PC-3 (cell line): ENCODE data around the gene RNF182. TPM values are rescaled to one million over a fixed set of nuclear protein-coding genes. Genes with fewer than 3 reads are reported as not detected.
"Not testable (repeated sequence)": the region's sequence is repeated elsewhere in the genome, so short reads cannot be mapped to it uniquely, and the experiment has no call there.

Experiments used
- ATAC-seq: fragments of 200-7000 bp; cut with Tn5 transposase; 2 replicates; pipeline ENCODE4 v1.9.1; 2020; ENCODE audit warnings: mild to moderate bottlenecking, moderate library complexity
- BruUV-seq: library from RNA; stranded (reverse); fragments of 400-500 nt; replicated peaks from 2 replicates; lab custom pipeline; 2021; lab: Mats Ljungman, UMichigan
- CTCF ChIA-PET: fragments of 300-600 bp; sonication (Branson Sonifier 250); formaldehyde crosslinking; loops from one replicate; lab custom pipeline; 2022; ENCODE audit warnings: antibody characterized with exemption; lab: Charles Lee
- POLR2A ChIA-PET: fragments of 300-600 bp; sonication (Branson Sonifier 250); formaldehyde crosslinking; loops from one replicate; lab custom pipeline; 2022; ENCODE audit warnings: antibody characterized with exemption; ENCODE audit not compliant: unreplicated experiment; lab: Charles Lee
- DNase-seq: peaks from one replicate; pipeline ENCODE4 v3.0.0-alpha.2; 2015
- H2AFZ ChIP-seq: fragments of 300-600 bp; sonication (generic); 2 replicates; pipeline ENCODE4 v1.6.0; 2016; ENCODE audit warnings: antibody characterized with exemption, low read length
- H3F3A ChIP-seq: fragments of 300-600 bp; sonication (generic); one replicate; pipeline ENCODE4 v1.6.0; 2017; ENCODE audit warnings: antibody characterized with exemption, low read length, control low read depth, mild to moderate bottlenecking; ENCODE audit not compliant: unreplicated experiment
- H3K27ac ChIP-seq: fragments of 300-600 bp; sonication (generic); 2 replicates; pipeline ENCODE4 v1.5.1; 2016; ENCODE audit warnings: mild to moderate bottlenecking, low read length
- H3K27me3 ChIP-seq: fragments of 300-600 bp; sonication (generic); 2 replicates; pipeline ENCODE4 v1.6.1; 2016; ENCODE audit warnings: low read length, mixed read lengths
- H3K36me3 ChIP-seq: fragments of 300-600 bp; sonication (generic); 2 replicates; pipeline ENCODE4 v1.6.1; 2016; ENCODE audit warnings: low read depth, mixed run types, low read length, mixed read lengths
- H3K4me1 ChIP-seq: fragments of 300-600 bp; sonication (generic); 2 replicates; pipeline ENCODE4 v1.5.1; 2016; ENCODE audit warnings: low read length; ENCODE audit not compliant: insufficient read depth
- H3K4me2 ChIP-seq: fragments of 300-600 bp; sonication (generic); 2 replicates; pipeline ENCODE4 v1.6.0; 2016; ENCODE audit warnings: low read length
- H3K4me3 ChIP-seq: fragments of 300-600 bp; sonication (generic); 2 replicates; pipeline ENCODE4 v1.5.1; 2016; ENCODE audit warnings: mild to moderate bottlenecking, low read length, mixed read lengths
- H3K79me2 ChIP-seq: fragments of 300-600 bp; sonication (generic); 2 replicates; pipeline ENCODE4 v1.6.1; 2017; ENCODE audit warnings: low read length, mixed read lengths
- H3K9ac ChIP-seq: fragments of 300-600 bp; sonication (generic); 2 replicates; pipeline ENCODE4 v1.6.0; 2016; ENCODE audit warnings: mild to moderate bottlenecking, low read length
- H3K9me2 ChIP-seq: fragments of 300-600 bp; sonication (generic); replicated peaks from 2 replicates; pipeline ENCODE4 v1.6.1; 2016; ENCODE audit warnings: mixed run types, low read length, mixed read lengths
- H3K9me3 ChIP-seq: fragments of 300-600 bp; sonication (generic); 2 replicates; pipeline ENCODE4 v1.6.1; 2016; ENCODE audit warnings: low read length, mixed read lengths
- H4K20me1 ChIP-seq: fragments of 300-600 bp; sonication (generic); 2 replicates; pipeline ENCODE4 v1.6.1; 2016; ENCODE audit warnings: low read length, mixed read lengths
- EZH2 ChIP-seq: fragments of 300-600 bp; sonication (generic); IDR thresholded peaks from one replicate; pipeline ENCODE4 v1.6.1; 2017; ENCODE audit warnings: antibody characterized with exemption, mild to moderate bottlenecking, low read length; ENCODE audit not compliant: unreplicated experiment
- EZH2phosphoT487 ChIP-seq: fragments of 300-600 bp; sonication (generic); IDR thresholded peaks from 2 replicates; pipeline ENCODE4 v1.6.1; 2018; ENCODE audit warnings: mild to moderate bottlenecking, antibody characterized with exemption, low read length, borderline replicate concordance
- intact Hi-C: fragments of 100-400 bp; cut with micrococcal nuclease; formaldehyde crosslinking; loops from 2 replicates; pipeline ENCODE4 v1.9.0; 2023
- total RNA-seq: library from RNA; depleted of rRNA; stranded (reverse); fragments of >200 nt; gene quantifications from 2 replicates; pipeline ENCODE4 v1.2.3, GENCODE V29; 2014
- TF ChIP-seq, protein P1 (sequence below): fragments of 300-600 bp; sonication (generic); conservative IDR thresholded peaks from 2 replicates; pipeline ENCODE4 v1.5.1; 2017; ENCODE audit warnings: antibody characterized with exemption, low read depth, mild to moderate bottlenecking, low read length

RNF182 gene
- total RNA-seq, 1 experiment from 2014 or later, result 24.7 TPM

DNA sequence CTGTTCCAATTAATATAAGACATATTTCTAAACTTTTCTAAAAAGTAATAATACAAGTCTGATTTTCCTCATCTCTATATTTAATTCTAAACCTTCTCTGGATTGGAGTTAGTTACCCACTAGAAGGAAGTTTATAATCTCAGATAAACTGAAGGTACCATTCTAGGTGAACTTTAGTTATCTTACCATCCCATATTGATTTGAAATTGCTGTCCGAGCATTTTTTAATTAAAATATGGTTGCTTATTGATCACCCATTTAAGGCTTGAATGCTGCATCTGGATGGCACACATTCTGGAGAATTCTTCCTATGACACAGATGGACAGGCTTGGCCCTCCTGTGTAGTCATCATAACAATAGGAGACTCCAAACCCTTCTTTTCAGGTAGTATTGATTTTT lies 8.0 kb downstream of the RNF182 start:
- no peak overlapping the region for H3K9ac ChIP-seq
- no peak overlapping the region for H3K4me2 ChIP-seq
- TF ChIP-seq EZH2 (no peak), EZH2phosphoT487 (no peak)
- intact Hi-C loops, result no loop called here
- H3K27ac ChIP-seq, result no peak overlapping the region
- H3F3A ChIP-seq, result no peaks in the 10 kb centered on the region
- ChIA-PET POLR2A (no interaction called here), CTCF (no interaction called here)
- no peaks in the 10 kb centered on the region for H3K9me2 ChIP-seq
- ATAC-seq, result no peak
- BruUV-seq, result no TSS peak
- peaks cover 4% of the 10 kb centered on the region; the same call in 1 of the 2 replicates for H3K4me1 ChIP-seq
- H3K79me2 ChIP-seq, result peaks cover 99% of the 10 kb centered on the region
- no peaks in the 10 kb centered on the region for H3K9me3 ChIP-seq
- no peaks in the 10 kb centered on the region for H3K27me3 ChIP-seq
- H3K4me3 ChIP-seq, result no peak overlapping the region
- DNase-seq, result no peak
- no peaks in the 10 kb centered on the region for H4K20me1 ChIP-seq
- H2AFZ ChIP-seq, result no peak overlapping the region
- H3K36me3 ChIP-seq, result no peaks in the 10 kb centered on the region; the same call in 1 of the 2 replicates

DNA sequence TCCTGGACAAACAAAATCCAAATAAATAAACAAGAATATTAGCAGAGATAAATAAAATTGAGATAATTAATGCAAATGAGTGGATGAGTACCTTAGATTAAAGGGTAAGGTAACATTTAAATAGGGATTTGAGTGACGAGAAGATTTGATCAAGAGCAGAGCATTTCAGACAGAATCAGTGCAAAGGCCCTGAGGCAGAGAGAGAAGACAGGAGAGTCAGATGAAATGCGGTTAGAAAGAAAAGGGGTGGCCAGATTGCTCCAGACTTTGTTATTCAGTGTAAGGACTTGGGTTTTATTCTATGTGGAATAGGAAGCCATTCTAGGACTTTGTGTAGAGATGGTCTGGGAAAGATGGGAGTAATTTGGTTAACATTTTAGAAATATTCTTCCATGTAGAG lies 10.0 kb downstream of the RNF182 start:
- peaks cover 93% of the 10 kb centered on the region for H3K79me2 ChIP-seq
- H3K27ac ChIP-seq, result no peak overlapping the region
- no peaks in the 10 kb centered on the region for H4K20me1 ChIP-seq
- no peaks in the 10 kb centered on the region for H3F3A ChIP-seq
- H3K36me3 ChIP-seq, result no peaks in the 10 kb centered on the region; the same call in 1 of the 2 replicates
- no TSS peak for BruUV-seq
- H3K4me3 ChIP-seq, result no peak overlapping the region
- DNase-seq (no peak), ATAC-seq (no peak)
- no peak overlapping the region for H2AFZ ChIP-seq
- H3K9me2 ChIP-seq, result no peaks in the 10 kb centered on the region
- ChIA-PET CTCF (no interaction called here), POLR2A (interaction anchor here (0.6 kb wide), 2 partner anchors 10 to 134 kb away, joined by 4 to 5 read pairs; partner anchors contain the start of gene RNF182)
- H3K4me2 ChIP-seq, result no peak overlapping the region
- H3K27me3 ChIP-seq, result no peaks in the 10 kb centered on the region
- intact Hi-C loops, result no loop called here
- no peak overlapping the region for H3K9ac ChIP-seq
- TF ChIP-seq EZH2phosphoT487 (no peak), EZH2 (no peak)
- TF ChIP-seq, protein P1, sequence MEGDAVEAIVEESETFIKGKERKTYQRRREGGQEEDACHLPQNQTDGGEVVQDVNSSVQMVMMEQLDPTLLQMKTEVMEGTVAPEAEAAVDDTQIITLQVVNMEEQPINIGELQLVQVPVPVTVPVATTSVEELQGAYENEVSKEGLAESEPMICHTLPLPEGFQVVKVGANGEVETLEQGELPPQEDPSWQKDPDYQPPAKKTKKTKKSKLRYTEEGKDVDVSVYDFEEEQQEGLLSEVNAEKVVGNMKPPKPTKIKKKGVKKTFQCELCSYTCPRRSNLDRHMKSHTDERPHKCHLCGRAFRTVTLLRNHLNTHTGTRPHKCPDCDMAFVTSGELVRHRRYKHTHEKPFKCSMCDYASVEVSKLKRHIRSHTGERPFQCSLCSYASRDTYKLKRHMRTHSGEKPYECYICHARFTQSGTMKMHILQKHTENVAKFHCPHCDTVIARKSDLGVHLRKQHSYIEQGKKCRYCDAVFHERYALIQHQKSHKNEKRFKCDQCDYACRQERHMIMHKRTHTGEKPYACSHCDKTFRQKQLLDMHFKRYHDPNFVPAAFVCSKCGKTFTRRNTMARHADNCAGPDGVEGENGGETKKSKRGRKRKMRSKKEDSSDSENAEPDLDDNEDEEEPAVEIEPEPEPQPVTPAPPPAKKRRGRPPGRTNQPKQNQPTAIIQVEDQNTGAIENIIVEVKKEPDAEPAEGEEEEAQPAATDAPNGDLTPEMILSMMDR, result no peak
- no peaks in the 10 kb centered on the region for H3K9me3 ChIP-seq
- no peaks in the 10 kb centered on the region for H3K4me1 ChIP-seq

DNA sequence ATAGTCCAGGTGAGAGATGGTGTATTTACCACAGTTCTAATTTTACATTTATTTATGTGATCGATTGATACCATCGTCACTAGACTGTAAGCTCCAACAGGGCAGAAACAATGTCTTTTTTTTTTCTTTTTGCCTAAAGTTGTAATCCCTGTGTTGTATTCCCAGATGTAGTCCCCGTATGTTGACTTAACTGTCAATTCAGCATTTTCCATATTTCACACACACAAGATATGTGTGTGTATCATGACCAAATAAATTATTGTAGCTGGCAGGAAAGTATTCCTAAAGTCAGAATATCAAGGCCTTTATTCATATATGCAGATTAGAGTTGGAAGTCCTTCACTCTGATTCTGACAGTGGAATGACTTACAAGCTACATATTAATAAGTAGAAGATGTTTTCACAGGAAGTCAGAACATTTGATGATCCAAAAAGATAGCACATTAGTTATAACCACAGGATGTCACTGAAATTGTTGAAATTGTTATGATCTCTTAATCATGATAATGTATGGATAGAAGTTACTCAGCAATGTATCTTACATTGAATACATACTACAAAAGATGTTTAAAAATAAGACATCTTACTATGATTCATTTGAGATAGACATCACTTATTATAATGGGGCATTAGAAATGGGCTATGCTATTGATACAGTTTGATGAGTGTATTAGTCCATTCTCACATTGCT lies 10.6 kb downstream of the RNF182 start:
- ATAC-seq, result no peak
- Histone ChIP-seq H3F3A (no peaks in the 10 kb centered on the region), H3K9me2 (no peaks in the 10 kb centered on the region), H3K79me2 (peaks cover 93% of the 10 kb centered on the region), H4K20me1 (no peaks in the 10 kb centered on the region), H3K9ac (no peak overlapping the region), H3K4me1 (no peaks in the 10 kb centered on the region), H3K27ac (no peak overlapping the region), H3K4me2 (no peak overlapping the region), H3K9me3 (no peaks in the 10 kb centered on the region), H3K4me3 (no peak overlapping the region), H2AFZ (no peak overlapping the region), H3K27me3 (no peaks in the 10 kb centered on the region), H3K36me3 (no peaks in the 10 kb centered on the region; the same call in 1 of the 2 replicates)
- intact Hi-C loops, result no loop called here
- no peak for TF ChIP-seq EZH2
- TF ChIP-seq, protein P1, result no peak
- TF ChIP-seq EZH2phosphoT487, result no peak
- POLR2A ChIA-PET, result interaction anchor here (0.6 kb wide), 1 partner anchor 133 kb away, joined by 4 read pairs; no protein-coding TSS in a partner anchor
- BruUV-seq, result no TSS peak
- DNase-seq, result no peak
- CTCF ChIA-PET, result no interaction called here

DNA sequence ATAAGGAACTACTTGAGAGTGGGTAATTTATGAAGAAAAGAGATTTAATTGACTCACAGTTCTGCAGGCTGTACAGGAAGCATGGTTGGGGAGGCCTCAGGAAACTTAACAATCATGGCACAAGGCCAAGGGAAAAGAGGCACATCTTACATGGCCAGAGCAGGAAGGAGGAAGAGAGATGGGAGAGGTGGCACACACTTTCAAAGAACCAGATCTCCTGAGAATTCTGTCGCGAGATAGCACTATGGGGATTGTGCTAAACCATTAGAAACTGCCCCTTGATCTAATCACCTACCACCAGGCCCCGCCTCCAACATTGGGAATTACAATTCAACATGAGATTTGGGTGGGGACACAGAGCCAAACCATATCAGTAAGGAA lies 11.1 kb downstream of the RNF182 start:
- H3K9ac ChIP-seq, BruUV-seq, CTCF ChIA-PET, H3K36me3 ChIP-seq, POLR2A ChIA-PET, H3K27ac ChIP-seq, H3F3A ChIP-seq, H3K4me1 ChIP-seq, H3K27me3 ChIP-seq, H3K9me2 ChIP-seq, H4K20me1 ChIP-seq, intact Hi-C loops, H2AFZ ChIP-seq, H3K4me3 ChIP-seq, H3K9me3 ChIP-seq, H3K4me2 ChIP-seq, DNase-seq, ATAC-seq: not testable (repeated sequence)
- H3K79me2 ChIP-seq, result peaks cover 93% of the 10 kb centered on the region
